C4-2B (cell line): ENCODE results near the gene FOXD1.

Experiments
- ZFX ChIP-seq: fragments of 450-650 bp; IDR thresholded peaks from 2 replicates; pipeline ENCODE4 v1.6.1; 2017
- TF ChIP-seq, protein P1 (sequence below): fragments of 450-650 bp; conservative IDR thresholded peaks from 2 replicates; pipeline ENCODE4 v1.5.1; 2017; ENCODE audit warnings: mild to moderate bottlenecking

DNA sequence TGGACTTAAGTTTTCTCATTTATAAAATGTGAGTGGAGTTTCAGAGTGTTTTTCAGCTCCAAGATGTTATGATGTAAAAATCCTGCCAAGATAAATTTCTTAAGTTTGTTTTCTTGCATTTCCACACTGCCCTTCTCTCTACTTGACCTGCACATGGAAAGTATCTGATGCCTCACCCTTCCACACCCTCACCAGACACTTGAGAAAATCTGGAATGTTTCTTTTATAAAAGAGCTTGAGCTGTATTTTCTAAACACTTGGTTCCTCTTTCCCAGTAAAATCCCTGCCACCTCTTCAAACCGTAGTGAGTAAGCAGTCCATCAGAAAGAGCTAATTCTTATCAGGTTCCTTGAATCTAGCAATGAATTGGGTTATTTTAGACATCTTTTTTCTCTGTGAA is 42.9 kb downstream of the FOXD1 start:
- TF ChIP-seq, protein P1, sequence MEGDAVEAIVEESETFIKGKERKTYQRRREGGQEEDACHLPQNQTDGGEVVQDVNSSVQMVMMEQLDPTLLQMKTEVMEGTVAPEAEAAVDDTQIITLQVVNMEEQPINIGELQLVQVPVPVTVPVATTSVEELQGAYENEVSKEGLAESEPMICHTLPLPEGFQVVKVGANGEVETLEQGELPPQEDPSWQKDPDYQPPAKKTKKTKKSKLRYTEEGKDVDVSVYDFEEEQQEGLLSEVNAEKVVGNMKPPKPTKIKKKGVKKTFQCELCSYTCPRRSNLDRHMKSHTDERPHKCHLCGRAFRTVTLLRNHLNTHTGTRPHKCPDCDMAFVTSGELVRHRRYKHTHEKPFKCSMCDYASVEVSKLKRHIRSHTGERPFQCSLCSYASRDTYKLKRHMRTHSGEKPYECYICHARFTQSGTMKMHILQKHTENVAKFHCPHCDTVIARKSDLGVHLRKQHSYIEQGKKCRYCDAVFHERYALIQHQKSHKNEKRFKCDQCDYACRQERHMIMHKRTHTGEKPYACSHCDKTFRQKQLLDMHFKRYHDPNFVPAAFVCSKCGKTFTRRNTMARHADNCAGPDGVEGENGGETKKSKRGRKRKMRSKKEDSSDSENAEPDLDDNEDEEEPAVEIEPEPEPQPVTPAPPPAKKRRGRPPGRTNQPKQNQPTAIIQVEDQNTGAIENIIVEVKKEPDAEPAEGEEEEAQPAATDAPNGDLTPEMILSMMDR: no peak
- no peak for TF ChIP-seq ZFX
